A549 treated with AZD9567 at 1 μM for 4 hours (cell line): ENCODE results near the gene NUB1. TPM values are rescaled to one million over a fixed set of nuclear protein-coding genes. Genes with fewer than 3 reads are reported as not detected.

Experiments used
- total RNA-seq: library from RNA; stranded (reverse); fragments of 200-300 nt; extraction: Qiagen RNA extraction; gene quantifications from 5 replicates; pipeline ENCODE4 v1.2.3, GENCODE V29; 2022; ENCODE audit not compliant: insufficient read depth

NUB1 gene
- total RNA-seq: 34.3 to 39.1 TPM (median 37.3 TPM) in 5 replicates

GRCh38 chr7:151341357-151342101, at the start of gene NUB1:
Gene NUB1, plus strand, starts transcription at chr7:151341812. Its CDS starts 3,538 bp downstream, at chr7:151345350.

GRCh38 chr7:151409667-151410404, 68.2 kb downstream of the NUB1 start, which contains the start of gene WDR86:
Gene WDR86, minus strand, starts transcription at chr7:151410038. Its CDS starts 449 bp downstream, at chr7:151409589.

Other genes with a start within 250 kb of the NUB1 start
- 0.07 to 0.13 TPM (median 0.09 TPM) in 3 of 5 replicates, not detected in the others for gene GBX1, start 174.1 kb upstream of the NUB1 start, total RNA-seq
- gene ASB10, start 154.6 kb upstream of the NUB1 start, total RNA-seq: not detected in 5 replicates
- gene H2BK1, start 131.3 kb upstream of the NUB1 start, total RNA-seq: not detected in 5 replicates
- 53.3 to 66.9 TPM (median 60.8 TPM) in 5 replicates for gene ABCF2, start 114.6 kb upstream of the NUB1 start, total RNA-seq
- 35.0 to 48.9 TPM (median 44.8 TPM) in 5 replicates for gene CHPF2, start 109.3 kb upstream of the NUB1 start, total RNA-seq
- gene SMARCD3, start 93.1 kb upstream of the NUB1 start, total RNA-seq: 4.3 to 8.8 TPM (median 8.1 TPM) in 5 replicates
- gene WDR86, start 68.2 kb downstream of the NUB1 start, total RNA-seq: 0.21 to 0.34 TPM (median 0.28 TPM) in 4 of 5 replicates, not detected in the other
- gene CRYGN, start 98.3 kb downstream of the NUB1 start, total RNA-seq: not detected in 5 replicates
- 109 to 157 TPM (median 151 TPM) in 5 replicates for gene RHEB, start 178.1 kb downstream of the NUB1 start, total RNA-seq